Measurements from ENCODE around the gene PIGR. TPM values are rescaled to one million over a fixed set of nuclear protein-coding genes. Genes with fewer than 3 reads are reported as not detected.

PIGR gene
- total and polyA plus RNA-seq, 2 of the 4 experiments (the other 2 are of a cell fraction) = not detected

DNA sequence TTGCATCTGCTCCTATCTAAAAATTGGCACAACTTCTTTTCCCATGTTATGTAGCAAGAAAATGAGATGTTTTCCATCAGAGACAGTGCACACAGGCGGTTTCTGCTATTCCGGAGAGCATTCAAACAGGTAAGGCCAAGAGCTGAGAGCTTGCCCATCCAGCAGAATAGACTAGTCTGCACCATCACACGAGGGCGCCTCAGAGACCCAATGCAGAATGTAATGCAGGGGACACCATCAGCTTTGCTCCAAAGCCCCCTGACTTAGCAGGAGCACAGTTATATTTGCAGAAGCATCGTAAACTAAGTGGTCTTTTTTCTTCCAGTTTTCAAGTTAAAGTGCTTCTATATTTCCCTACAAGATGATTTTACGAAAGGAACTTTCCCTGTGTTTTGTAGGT lies 44.3 kb downstream of the PIGR start:
- Histone ChIP-seq H3K27ac (ENCODE audit: insufficient read depth, low read length) (no peak overlapping the region), H4K91ac (ENCODE audit: insufficient read depth, low read depth, low read length) (no peak overlapping the region), H3K9me1 (ENCODE audit: insufficient read depth, low read length) (peaks cover 22% of the 10 kb centered on the region), H3K23ac (ENCODE audit: low read depth, low read length) (no peak overlapping the region), H4K5ac (ENCODE audit: low read depth, low read length) (no peak overlapping the region), H2BK15ac (ENCODE audit: low read depth, low read length) (no peak overlapping the region), H3K4ac (ENCODE audit: low read depth, low read length) (no peak overlapping the region), H3K4me3 (ENCODE audit: insufficient read depth, low read depth, low read length) (no peak overlapping the region), H4K8ac (ENCODE audit: low read depth in 2 of 2, low read length in 2 of 2) (no peak overlapping the region), H2AFZ (replicated peaks; ENCODE audit: low read length, poor library complexity) (no peak overlapping the region), H3K18ac (ENCODE audit: low read depth, low read length) (no peak overlapping the region), H3K4me2 (ENCODE audit: low read depth, low read length) (no peak overlapping the region), H2AK5ac (ENCODE audit: low read depth, low read length) (no peak overlapping the region), H2BK120ac (ENCODE audit: low read depth, low read length) (no peak overlapping the region), H3K9ac (ENCODE audit: low read depth, low read length) (no peak overlapping the region), H3K36me3 (ENCODE audit: control insufficient read depth, insufficient read depth, low read length) (no peaks in the 10 kb centered on the region), H4K20me1 (ENCODE audit: insufficient read depth, low read length) (no peaks in the 10 kb centered on the region), H3K9me3 (ENCODE audit: control insufficient read depth, insufficient read depth, low read length) (no peaks in the 10 kb centered on the region), H3K79me1 (ENCODE audit: low read depth in 1 of 2, low read length in 2 of 2) (peaks cover 0 to 21% of the 10 kb centered on the region in 2 experiments; a peak in 2 of 4 replicates), H2BK5ac (ENCODE audit: low read depth, low read length, poor library complexity, severe bottlenecking) (no peak overlapping the region), H3K14ac (replicated peaks; ENCODE audit: low read depth, low read length) (no peak overlapping the region), H2AK9ac (replicated peaks; ENCODE audit: low read depth, low read length, poor library complexity) (no peak overlapping the region), H3K56ac (ENCODE audit: extremely low read depth, insufficient read depth, low read length) (no peak overlapping the region), H3K27me3 (ENCODE audit: control insufficient read depth, insufficient read depth, low read length) (no peaks in the 10 kb centered on the region), H2BK20ac (ENCODE audit: low read depth, low read length) (no peak overlapping the region), H3K4me1 (ENCODE audit: control insufficient read depth, insufficient read depth, low read length) (peaks cover 18% of the 10 kb centered on the region)
- 100% methylated on average over 2 of the region's 6 CpGs; no CpG with 5 or more reads in 1 of the 2 experiments for WGBS, 2 experiments (ENCODE audit: extremely low coverage in 2 of 2, insufficient read length in 1 of 2)
- BruUV-seq (replicated peaks) = no TSS peak
- ChIA-PET POLR2A (ENCODE audit: unreplicated experiment) (no interaction called here), CTCF (no interaction called here)
- in situ Hi-C loops (cut with MboI; ENCODE audit: low sequenced_read_pairs) = no loop called here
- no peak for DNase-seq
- intact Hi-C loops (cut with micrococcal nuclease) = no loop called here
- dilution Hi-C loops (cut with HindIII; ENCODE audit: low sequenced_read_pairs, unreplicated experiment) = no loop called here
- no peak for ATAC-seq (ENCODE audit: low read depth)
- TF ChIP-seq SMC3 (IDR thresholded peaks at IDR 0.05; ENCODE audit: low read depth, low read length) (no peak), MAFK (IDR thresholded peaks at IDR 0.05; ENCODE audit: low read depth, low read length) (no peak), NFE2L2 (IDR thresholded peaks at IDR 0.05; ENCODE audit: low read depth, low read length) (no peak), POLR2A (IDR thresholded peaks at IDR 0.05; ENCODE audit: low read depth, low read length) (no peak), RFX5 (IDR thresholded peaks at IDR 0.05; ENCODE audit: low read depth, low read length) (no peak), FOS (IDR thresholded peaks at IDR 0.05; ENCODE audit: low read depth, low read length) (no peak), CHD1 (IDR thresholded peaks at IDR 0.05; ENCODE audit: low read depth, low read length) (no peak), CEBPB (IDR thresholded peaks at IDR 0.05; ENCODE audit: low read depth, low read length) (no peak)
- TF ChIP-seq, protein P1, sequence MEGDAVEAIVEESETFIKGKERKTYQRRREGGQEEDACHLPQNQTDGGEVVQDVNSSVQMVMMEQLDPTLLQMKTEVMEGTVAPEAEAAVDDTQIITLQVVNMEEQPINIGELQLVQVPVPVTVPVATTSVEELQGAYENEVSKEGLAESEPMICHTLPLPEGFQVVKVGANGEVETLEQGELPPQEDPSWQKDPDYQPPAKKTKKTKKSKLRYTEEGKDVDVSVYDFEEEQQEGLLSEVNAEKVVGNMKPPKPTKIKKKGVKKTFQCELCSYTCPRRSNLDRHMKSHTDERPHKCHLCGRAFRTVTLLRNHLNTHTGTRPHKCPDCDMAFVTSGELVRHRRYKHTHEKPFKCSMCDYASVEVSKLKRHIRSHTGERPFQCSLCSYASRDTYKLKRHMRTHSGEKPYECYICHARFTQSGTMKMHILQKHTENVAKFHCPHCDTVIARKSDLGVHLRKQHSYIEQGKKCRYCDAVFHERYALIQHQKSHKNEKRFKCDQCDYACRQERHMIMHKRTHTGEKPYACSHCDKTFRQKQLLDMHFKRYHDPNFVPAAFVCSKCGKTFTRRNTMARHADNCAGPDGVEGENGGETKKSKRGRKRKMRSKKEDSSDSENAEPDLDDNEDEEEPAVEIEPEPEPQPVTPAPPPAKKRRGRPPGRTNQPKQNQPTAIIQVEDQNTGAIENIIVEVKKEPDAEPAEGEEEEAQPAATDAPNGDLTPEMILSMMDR (conservative IDR thresholded peaks at IDR 0.05; ENCODE audit: low read depth, low read length) = no peak
- TF ChIP-seq, protein P2, sequence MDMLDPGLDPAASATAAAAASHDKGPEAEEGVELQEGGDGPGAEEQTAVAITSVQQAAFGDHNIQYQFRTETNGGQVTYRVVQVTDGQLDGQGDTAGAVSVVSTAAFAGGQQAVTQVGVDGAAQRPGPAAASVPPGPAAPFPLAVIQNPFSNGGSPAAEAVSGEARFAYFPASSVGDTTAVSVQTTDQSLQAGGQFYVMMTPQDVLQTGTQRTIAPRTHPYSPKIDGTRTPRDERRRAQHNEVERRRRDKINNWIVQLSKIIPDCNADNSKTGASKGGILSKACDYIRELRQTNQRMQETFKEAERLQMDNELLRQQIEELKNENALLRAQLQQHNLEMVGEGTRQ (IDR thresholded peaks at IDR 0.05; ENCODE audit: low read depth, low read length) = no peak

Data from IMR-90 (cell line).